ENCODE data around the gene HINT1.

The HINT1 gene

DNA sequence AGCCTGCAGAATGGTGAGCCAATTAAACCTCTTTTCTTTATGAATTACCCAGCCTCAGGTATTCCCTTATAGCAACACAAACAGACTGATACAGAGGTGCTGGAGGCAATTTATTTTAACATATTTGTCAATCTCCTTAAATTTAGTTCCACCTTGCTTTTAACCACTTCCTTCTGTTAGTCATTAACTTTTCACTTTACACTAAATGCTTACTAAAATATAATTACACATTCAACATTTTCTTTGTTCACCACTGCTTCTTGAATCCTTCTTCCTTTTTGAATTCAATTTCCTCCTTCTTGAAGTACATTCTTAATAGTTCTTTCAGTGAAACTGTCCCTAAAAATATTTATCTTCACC, 45.1 kb upstream of the HINT1 start:
- TF ChIP-seq TAF1 (IDR thresholded peaks at IDR 0.05; ENCODE audit: borderline replicate concordance, insufficient read depth, low read length) = no peak
- no peak for TF ChIP-seq FOXP2 (optimal IDR thresholded peaks at IDR 0.05; ENCODE audit: borderline replicate concordance, extremely low read depth, extremely low read length, insufficient read depth)
- TF ChIP-seq, protein P1, sequence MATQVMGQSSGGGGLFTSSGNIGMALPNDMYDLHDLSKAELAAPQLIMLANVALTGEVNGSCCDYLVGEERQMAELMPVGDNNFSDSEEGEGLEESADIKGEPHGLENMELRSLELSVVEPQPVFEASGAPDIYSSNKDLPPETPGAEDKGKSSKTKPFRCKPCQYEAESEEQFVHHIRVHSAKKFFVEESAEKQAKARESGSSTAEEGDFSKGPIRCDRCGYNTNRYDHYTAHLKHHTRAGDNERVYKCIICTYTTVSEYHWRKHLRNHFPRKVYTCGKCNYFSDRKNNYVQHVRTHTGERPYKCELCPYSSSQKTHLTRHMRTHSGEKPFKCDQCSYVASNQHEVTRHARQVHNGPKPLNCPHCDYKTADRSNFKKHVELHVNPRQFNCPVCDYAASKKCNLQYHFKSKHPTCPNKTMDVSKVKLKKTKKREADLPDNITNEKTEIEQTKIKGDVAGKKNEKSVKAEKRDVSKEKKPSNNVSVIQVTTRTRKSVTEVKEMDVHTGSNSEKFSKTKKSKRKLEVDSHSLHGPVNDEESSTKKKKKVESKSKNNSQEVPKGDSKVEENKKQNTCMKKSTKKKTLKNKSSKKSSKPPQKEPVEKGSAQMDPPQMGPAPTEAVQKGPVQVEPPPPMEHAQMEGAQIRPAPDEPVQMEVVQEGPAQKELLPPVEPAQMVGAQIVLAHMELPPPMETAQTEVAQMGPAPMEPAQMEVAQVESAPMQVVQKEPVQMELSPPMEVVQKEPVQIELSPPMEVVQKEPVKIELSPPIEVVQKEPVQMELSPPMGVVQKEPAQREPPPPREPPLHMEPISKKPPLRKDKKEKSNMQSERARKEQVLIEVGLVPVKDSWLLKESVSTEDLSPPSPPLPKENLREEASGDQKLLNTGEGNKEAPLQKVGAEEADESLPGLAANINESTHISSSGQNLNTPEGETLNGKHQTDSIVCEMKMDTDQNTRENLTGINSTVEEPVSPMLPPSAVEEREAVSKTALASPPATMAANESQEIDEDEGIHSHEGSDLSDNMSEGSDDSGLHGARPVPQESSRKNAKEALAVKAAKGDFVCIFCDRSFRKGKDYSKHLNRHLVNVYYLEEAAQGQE (IDR thresholded peaks at IDR 0.05; ENCODE audit: insufficient read depth in 1 of 2, low read depth in 2 of 2, low read length in 2 of 2) = no peak
- TF ChIP-seq POLR2AphosphoS5 (IDR thresholded peaks at IDR 0.05; ENCODE audit: low read depth, low read length) = no peak
- no peak for TF ChIP-seq SIN3A (IDR thresholded peaks at IDR 0.05; ENCODE audit: borderline replicate concordance, insufficient read depth, low read length)

DNA sequence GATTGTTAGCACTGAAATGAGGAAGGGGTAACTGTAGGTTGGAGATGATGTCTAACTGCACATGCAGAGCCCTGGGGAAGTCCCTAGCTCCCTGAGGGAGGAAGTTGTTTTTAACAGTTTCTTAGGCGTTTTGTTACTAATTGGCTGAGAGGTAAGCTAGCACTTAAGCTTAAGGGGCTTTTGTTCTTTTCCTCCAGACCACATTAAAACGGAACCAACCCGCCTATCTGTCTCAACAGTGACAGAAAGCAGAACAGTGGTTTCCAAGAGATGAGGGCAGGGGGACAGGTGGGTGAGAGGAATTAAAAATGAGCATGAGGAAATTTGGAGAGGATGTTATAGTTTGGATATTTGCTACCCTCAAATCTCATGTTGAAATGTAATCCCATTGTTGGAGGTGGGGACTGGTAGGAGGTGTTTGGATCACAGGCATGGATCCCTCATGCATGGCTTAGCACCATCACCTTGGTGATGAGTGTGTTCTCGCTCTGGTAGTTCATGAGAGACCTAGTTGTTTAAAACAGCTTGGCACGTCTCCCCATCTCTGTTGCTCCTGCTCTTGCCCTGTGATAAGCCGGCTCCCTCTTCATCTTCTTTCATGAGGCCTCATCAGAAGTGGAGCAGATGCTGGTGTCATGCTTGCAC, 44.6 kb upstream of the HINT1 start:
- no peak for TF ChIP-seq POLR2AphosphoS5 (IDR thresholded peaks at IDR 0.05; ENCODE audit: low read depth, low read length)
- TF ChIP-seq TAF1 (IDR thresholded peaks at IDR 0.05; ENCODE audit: borderline replicate concordance, insufficient read depth, low read length) = no peak
- no peak for TF ChIP-seq SIN3A (IDR thresholded peaks at IDR 0.05; ENCODE audit: borderline replicate concordance, insufficient read depth, low read length)
- TF ChIP-seq, protein P1 (IDR thresholded peaks at IDR 0.05; ENCODE audit: insufficient read depth in 1 of 2, low read depth in 2 of 2, low read length in 2 of 2) = no peak
- TF ChIP-seq FOXP2 (optimal IDR thresholded peaks at IDR 0.05; ENCODE audit: borderline replicate concordance, extremely low read depth, extremely low read length, insufficient read depth) = no peak

DNA sequence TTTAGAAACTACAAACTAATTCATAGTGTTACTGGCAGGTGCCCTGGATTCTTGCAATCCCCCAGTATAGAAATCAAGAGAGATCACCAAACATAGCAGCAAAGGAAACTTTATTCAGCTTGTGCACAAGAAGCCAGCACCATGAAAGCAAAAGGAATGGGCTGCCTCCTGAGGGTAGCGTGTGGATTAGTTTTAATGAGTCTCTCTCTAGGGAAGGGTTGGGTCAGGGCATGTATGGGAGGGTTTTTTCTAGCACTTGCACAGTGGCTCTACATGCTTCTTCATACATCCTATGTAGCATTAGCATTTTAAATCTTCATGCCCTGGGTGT, 44.1 kb upstream of the HINT1 start:
- no peak for TF ChIP-seq POLR2AphosphoS5 (IDR thresholded peaks at IDR 0.05; ENCODE audit: low read depth, low read length)

DNA sequence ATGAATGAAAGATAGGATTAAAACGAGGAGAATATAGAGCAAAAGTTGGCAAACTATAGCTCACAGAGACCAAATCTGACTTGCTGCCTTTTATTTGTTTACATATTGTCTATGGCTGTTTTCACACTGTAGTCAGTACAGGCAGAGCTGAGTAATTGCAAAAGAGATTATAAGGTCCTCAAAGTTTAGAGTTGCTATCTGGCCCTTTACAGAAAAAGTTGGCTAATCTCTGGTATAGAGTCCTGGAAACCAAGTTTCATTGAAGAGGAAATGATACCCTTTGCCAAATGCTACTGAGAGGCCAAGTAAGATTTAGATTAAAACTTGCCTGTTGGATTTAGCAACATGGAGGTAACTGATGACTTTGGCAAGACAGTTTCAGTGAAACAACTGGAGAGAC, 41.7 kb upstream of the HINT1 start:
- TF ChIP-seq TAF1 (IDR thresholded peaks at IDR 0.05; ENCODE audit: borderline replicate concordance, insufficient read depth, low read length) (no peak), POLR2AphosphoS5 (IDR thresholded peaks at IDR 0.05; ENCODE audit: low read depth, low read length) (no peak), FOXP2 (optimal IDR thresholded peaks at IDR 0.05; ENCODE audit: borderline replicate concordance, extremely low read depth, extremely low read length, insufficient read depth) (no peak), SIN3A (IDR thresholded peaks at IDR 0.05; ENCODE audit: borderline replicate concordance, insufficient read depth, low read length) (no peak)
- TF ChIP-seq, protein P1 (IDR thresholded peaks at IDR 0.05; ENCODE audit: insufficient read depth in 1 of 2, low read depth in 2 of 2, low read length in 2 of 2) = no peak

DNA sequence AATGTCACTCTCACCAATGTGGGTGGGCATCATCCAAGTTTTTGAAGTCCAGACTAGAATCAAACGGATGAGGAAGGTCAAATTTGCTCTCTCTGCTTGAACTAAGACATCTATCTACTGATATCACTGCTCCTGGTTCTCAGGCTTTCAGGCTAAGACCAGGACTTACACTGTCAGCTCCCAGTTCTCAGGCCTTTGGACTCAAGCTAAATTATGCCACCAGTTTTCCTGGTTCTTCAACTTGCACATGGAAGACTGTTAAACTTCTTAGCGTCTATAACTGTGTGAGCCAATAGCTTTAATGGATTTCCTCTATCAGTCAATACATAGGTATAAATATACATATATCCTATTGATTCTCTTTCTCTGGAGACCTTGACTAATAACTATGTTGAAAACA, 41.0 kb upstream of the HINT1 start:
- TF ChIP-seq FOXP2 (optimal IDR thresholded peaks at IDR 0.05; ENCODE audit: borderline replicate concordance, extremely low read depth, extremely low read length, insufficient read depth) (no peak), SIN3A (IDR thresholded peaks at IDR 0.05; ENCODE audit: borderline replicate concordance, insufficient read depth, low read length) (no peak), TAF1 (IDR thresholded peaks at IDR 0.05; ENCODE audit: borderline replicate concordance, insufficient read depth, low read length) (no peak), POLR2AphosphoS5 (IDR thresholded peaks at IDR 0.05; ENCODE audit: low read depth, low read length) (no peak)
- TF ChIP-seq, protein P1 (IDR thresholded peaks at IDR 0.05; ENCODE audit: insufficient read depth in 1 of 2, low read depth in 2 of 2, low read length in 2 of 2) = no peak
